ENCODE data around the gene GAL3ST1. TPM values are rescaled to one million over a fixed set of nuclear protein-coding genes. Genes with fewer than 3 reads are reported as not detected.
"Not testable (repeated sequence)": the region's sequence is repeated elsewhere in the genome, so short reads cannot be mapped to it uniquely, and the experiment has no call there.

The GAL3ST1 gene
- total RNA-seq, 4 donors from 2014 or later: 1.1 to 2.4 TPM; not detected in 2

DNA sequence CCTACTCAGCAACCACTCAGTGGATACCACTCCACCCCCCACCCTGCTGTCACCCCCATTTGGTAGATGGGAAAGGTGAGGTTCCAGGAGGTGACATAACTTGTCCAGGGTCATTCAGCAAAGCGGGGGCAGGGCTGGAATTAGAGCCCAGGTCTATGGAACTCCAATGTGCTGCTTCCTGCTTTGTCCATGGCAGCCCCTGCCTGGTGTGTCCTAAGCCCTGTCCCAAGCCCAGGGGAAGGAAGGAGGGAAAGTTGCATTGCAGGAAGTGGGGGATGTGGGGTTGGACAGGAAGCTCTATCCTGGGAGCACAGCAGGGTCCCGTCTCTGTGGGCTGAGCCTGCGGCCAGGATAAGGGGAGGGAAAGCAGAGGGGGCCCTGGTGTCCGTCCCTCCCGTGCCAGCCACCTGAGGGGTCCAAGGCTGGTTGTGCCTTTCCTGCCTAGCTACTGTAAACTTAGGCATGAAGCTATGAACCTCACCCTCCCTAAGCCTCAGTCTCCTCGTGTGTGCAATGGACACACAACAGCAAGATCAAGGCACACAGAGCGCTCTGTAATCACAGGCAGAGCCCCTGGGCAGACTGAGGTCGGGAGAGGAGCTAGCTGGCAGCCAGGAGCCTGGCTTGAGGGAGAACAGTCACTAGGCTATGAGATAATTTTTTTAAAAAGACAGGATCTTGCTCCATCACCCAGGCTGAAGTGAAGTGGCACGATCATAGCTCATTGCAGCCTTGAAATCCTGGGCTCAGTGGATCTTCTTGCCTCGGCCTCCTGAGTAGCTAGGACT, 12.9 kb downstream of the GAL3ST1 start:
- Histone ChIP-seq H3K27ac (no peak overlapping the region), H3K4me3 (no peak overlapping the region), H3K27me3 (peaks cover 0 to 5% (median 0%) of the 10 kb centered on the region in 4 donors), H3K36me3 (no peaks in the 10 kb centered on the region), H3K4me1 (peaks cover 0 to 6% (median 0%) of the 10 kb centered on the region in 3 donors), H3K9me3 (no peaks in the 10 kb centered on the region)
- intact Hi-C loops (cut with DNase I): no loop called here
- no peak for DNase-seq
- WGBS, 2 donors: 59 to 70% methylated on average over 3 to 4 of the region's 10 CpGs
- TF ChIP-seq CTCF (IDR thresholded peaks at IDR 0.05): no peak
- TF ChIP-seq POLR2A (IDR thresholded peaks at IDR 0.05): no peak

DNA sequence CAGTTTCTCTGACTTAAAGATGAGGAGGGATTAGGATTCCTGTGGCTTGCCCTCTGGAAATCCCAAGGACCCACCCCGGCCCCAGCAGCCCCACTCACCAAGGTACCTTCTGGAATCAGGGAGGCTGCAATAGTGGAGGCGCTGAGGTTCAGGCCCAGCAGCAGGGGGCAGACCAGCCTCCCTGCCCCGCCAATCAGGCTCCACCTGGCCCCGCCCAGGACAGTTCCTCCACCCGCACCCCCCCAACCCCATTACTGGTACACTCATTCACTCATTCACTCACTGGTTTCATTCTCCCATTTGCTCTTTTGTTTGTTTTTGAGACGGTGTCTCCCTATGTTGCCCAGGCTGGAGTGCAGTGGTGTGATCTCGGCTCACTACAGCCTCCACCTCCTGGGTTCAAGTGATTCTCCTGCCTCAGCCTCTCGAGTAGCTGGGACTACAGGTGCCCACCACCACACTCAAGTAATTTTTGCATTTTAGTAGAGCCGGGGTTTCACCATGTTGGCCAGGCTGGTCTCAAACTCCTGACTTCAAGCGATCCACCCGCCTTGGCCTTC, 13.7 kb downstream of the GAL3ST1 start:
- H3K4me3 ChIP-seq; H3K36me3 ChIP-seq; H3K27me3 ChIP-seq; DNase-seq; intact Hi-C loops (cut with DNase I); H3K27ac ChIP-seq; H3K9me3 ChIP-seq; H3K4me1 ChIP-seq: not testable (repeated sequence)
- 78 to 84% methylated on average over 7 to 10 of the region's 11 CpGs for WGBS, 2 donors

DNA sequence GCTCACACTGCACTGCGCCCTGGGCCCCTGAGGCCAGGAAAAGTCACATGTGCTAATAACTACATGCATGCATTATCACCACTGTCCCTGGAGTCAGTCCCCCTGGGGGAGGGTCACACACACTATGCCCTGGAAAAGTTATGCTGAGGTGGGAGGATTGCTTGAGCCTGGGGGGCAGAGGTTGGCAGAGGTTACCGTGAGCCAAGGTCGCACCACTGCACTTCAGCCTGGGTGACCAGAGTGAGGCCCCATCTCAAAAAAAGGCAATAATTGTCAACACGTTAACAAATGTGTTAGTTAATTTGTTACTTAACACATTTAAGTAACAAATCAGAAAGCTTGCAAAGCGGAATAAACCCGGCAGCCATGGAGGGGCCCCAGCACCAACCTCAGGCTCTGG, 14.6 kb downstream of the GAL3ST1 start:
- TF ChIP-seq POLR2A (IDR thresholded peaks at IDR 0.05) (no peak), CTCF (IDR thresholded peaks at IDR 0.05) (no peak)
- peaks cover 0 to 3% (median 0%) of the 10 kb centered on the region in 4 donors for H3K27me3 ChIP-seq
- H3K4me1 ChIP-seq: peaks cover 0 to 6% (median 0%) of the 10 kb centered on the region in 3 donors
- no peaks in the 10 kb centered on the region for H3K9me3 ChIP-seq
- no peaks in the 10 kb centered on the region for H3K36me3 ChIP-seq
- no peak for DNase-seq
- WGBS, 2 donors: 64 to 68% methylated on average over 5 to 6 of the region's 6 CpGs
- H3K27ac ChIP-seq: no peak overlapping the region
- intact Hi-C loops (cut with DNase I): no loop called here
- H3K4me3 ChIP-seq: no peak overlapping the region

- no peaks in the 10 kb centered on the region for H3K36me3 ChIP-seq
- H3K9me3 ChIP-seq: no peaks in the 10 kb centered on the region
- intact Hi-C loops (cut with DNase I): no loop called here
- WGBS, 2 donors: 75% methylated on average over 1 of the region's 8 CpGs; no CpG with 5 or more reads in 1 of the 2 donors
- no peak overlapping the region for H3K4me3 ChIP-seq
- no peak for DNase-seq
- peaks cover 0 to 2% (median 0%) of the 10 kb centered on the region in 3 donors for H3K4me1 ChIP-seq
- no peak overlapping the region for H3K27ac ChIP-seq
- H3K27me3 ChIP-seq: no peaks in the 10 kb centered on the region
- TF ChIP-seq CTCF (IDR thresholded peaks at IDR 0.05) (no peak), POLR2A (IDR thresholded peaks at IDR 0.05) (no peak)
These were observed 17.2 kb downstream of the GAL3ST1 start for GRCh38 chr22:30557243-30557642.

- DNase-seq: no peak
- H3K36me3 ChIP-seq: no peaks in the 10 kb centered on the region
- H3K27ac ChIP-seq: no peak overlapping the region
- H3K4me3 ChIP-seq: no peak overlapping the region
- intact Hi-C loops (cut with DNase I): no loop called here
- no peaks in the 10 kb centered on the region for H3K9me3 ChIP-seq
- H3K27me3 ChIP-seq: no peaks in the 10 kb centered on the region
- TF ChIP-seq CTCF (IDR thresholded peaks at IDR 0.05): peak in 1 of 6 experiments; percentile 13
- no peak for TF ChIP-seq POLR2A (IDR thresholded peaks at IDR 0.05)
- WGBS, 2 donors: 71 to 80% methylated on average over 5 to 6 of the region's 6 CpGs
- H3K4me1 ChIP-seq: no peaks in the 10 kb centered on the region
These were observed 18.1 kb downstream of the GAL3ST1 start for GRCh38 chr22:30556388-30556787.

Measured in esophagus squamous epithelium (tissue), 5 donors.